DOHH2 (cell line): ENCODE data around the gene CBX4.

Source experiments
- EZH2phosphoT487 ChIP-seq: fragments of 200-600 bp; sonication (generic); IDR thresholded peaks from 2 replicates; pipeline ENCODE4 v1.6.1; 2017; ENCODE audit warnings: borderline replicate concordance, mild to moderate bottlenecking, antibody characterized with exemption, low read length, moderate library complexity, mixed read lengths
- TF ChIP-seq, protein P1 (sequence below): fragments of 200-600 bp; sonication (generic); IDR thresholded peaks from one replicate; pipeline ENCODE4 v1.5.1; 2014; ENCODE audit warnings: antibody characterized with exemption, mild to moderate bottlenecking, low read depth, low read length; ENCODE audit not compliant: poor library complexity, severe bottlenecking

DNA sequence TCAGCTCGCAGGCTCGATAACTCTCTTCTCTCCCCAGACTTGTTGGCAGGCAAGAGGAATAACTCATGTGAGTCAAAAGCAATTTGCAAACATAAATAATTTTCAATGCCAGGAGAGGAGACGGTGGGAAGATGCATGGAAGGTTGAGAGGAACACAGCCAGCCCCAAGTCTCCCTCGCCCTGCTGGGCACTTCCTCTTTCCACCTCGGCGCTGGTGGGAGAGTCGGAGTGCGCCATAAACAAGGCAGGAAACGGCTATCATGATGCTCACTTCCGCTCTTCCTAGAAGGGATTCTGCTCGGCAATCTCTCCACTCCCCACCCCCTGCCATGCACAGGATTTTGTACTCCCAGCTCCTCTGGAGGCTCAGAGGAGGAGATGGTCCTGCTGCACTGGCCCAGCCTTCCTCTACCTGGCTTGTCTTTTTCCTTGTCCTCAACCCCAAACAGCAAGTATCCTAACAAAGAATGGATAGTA lies 13.0 kb downstream of the CBX4 start:
- TF ChIP-seq, protein P1, sequence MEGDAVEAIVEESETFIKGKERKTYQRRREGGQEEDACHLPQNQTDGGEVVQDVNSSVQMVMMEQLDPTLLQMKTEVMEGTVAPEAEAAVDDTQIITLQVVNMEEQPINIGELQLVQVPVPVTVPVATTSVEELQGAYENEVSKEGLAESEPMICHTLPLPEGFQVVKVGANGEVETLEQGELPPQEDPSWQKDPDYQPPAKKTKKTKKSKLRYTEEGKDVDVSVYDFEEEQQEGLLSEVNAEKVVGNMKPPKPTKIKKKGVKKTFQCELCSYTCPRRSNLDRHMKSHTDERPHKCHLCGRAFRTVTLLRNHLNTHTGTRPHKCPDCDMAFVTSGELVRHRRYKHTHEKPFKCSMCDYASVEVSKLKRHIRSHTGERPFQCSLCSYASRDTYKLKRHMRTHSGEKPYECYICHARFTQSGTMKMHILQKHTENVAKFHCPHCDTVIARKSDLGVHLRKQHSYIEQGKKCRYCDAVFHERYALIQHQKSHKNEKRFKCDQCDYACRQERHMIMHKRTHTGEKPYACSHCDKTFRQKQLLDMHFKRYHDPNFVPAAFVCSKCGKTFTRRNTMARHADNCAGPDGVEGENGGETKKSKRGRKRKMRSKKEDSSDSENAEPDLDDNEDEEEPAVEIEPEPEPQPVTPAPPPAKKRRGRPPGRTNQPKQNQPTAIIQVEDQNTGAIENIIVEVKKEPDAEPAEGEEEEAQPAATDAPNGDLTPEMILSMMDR, result no peak
- no peak for TF ChIP-seq EZH2phosphoT487
